GM21619 (cell line): ENCODE measurements around the gene ITGB6.
"Not testable (repeated sequence)": the region's sequence is repeated elsewhere in the genome, so short reads cannot be mapped to it uniquely, and the experiment has no call there.

Source experiments
- ATAC-seq: cut with Tn5 transposase; IDR thresholded peaks from one replicate; pipeline ENCODE4 v1.9.1; 2021; ENCODE audit not compliant: unreplicated experiment

The ITGB6 gene

DNA sequence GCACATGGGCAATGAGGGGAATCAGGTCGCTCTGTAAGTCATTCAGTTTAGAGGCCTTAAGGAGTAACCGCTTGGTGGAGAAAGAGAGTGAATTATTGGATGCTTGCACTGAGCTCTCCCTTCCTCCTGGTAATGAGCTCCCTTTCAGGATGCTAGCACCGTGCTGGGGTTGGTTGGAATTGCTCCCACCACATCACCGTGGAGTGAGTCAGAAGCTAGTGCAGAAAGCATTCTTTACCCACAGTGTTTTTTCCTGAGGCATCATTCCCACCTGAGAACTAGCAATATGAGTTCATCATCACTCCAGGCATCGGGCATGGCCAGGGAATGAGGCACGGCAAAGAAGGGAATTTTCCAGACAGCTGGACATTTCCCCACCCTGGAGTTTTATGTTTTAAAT lies 57.6 kb downstream of the ITGB6 start:
- ATAC-seq, result no peak

DNA sequence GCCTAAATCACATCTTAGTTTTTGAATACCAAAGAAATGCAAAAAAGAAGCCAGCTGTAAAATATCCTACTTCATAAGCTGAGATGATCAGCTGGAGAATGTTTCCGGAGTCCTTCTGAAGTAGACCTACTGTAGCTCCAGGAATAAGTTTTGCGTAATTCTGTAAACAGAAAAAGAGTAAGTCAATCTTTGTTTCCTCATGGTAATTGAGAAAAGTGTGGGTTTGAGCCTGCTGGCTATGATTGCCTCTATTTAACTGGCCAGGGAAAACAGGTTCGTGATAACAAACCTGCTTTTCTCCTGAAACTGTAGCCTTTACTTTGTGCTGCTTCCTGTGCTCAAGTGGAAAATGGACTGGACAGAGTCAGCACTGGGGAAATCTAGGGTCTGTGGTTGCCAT lies 58.2 kb downstream of the ITGB6 start:
- ATAC-seq, result no peak

GRCh38 chr2:160141419-160141818 lies 58.7 kb downstream of the ITGB6 start:
- ATAC-seq, result no peak

- ATAC-seq, result no peak
Observed at GRCh38 chr2:160140471-160140870, 59.6 kb downstream of the ITGB6 start.

DNA sequence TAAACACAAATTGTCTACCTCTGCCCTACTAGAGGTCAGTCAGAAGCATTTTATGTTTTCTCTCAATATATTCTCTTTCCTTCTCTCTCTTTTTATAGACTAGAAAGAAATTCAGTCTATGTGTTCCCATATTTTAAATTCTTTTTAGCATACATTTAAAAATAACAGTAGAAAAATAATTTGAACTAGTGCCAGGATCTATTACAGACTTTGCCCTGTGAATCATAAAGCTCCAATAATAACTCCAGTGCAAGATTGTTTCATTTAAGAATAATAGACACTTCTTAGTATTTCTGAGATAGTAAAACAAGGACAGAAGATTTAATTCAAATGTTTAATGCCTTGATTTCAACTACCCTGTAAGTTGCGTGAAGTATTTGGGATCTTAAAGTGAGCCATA lies 60.1 kb downstream of the ITGB6 start:
- no peak for ATAC-seq

- no peak for ATAC-seq
Observed at GRCh38 chr2:160139350-160139749, 60.7 kb downstream of the ITGB6 start.

GRCh38 chr2:160138406-160138805 lies 61.7 kb downstream of the ITGB6 start:
- ATAC-seq, result no peak

DNA sequence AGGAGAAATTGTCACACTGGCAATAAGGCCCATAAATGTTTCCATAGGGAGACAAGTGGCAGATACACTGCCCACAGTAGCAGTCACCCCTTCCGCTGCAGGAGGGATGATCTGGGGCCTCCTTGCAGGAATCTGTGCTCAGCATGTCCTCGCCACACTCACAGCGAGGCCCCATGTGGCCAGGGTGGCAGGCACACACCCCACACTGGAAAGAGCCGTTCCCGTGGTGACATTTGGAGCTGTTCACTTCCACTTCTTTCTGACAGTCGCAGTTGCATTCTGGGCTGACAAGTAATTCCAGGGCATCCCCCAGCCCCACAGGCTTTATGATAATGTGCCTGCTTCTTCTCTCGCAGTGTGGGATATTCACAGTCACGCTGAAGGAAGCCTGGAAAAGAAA lies 62.6 kb downstream of the ITGB6 start:
- ATAC-seq, result no peak

- ATAC-seq, result no peak
Observed at GRCh38 chr2:160132761-160133160, 67.3 kb downstream of the ITGB6 start.

GRCh38 chr2:160126756-160127155 lies 73.3 kb downstream of the ITGB6 start:
- no peak for ATAC-seq

GRCh38 chr2:160126315-160126714 lies 73.8 kb downstream of the ITGB6 start:
- ATAC-seq, result no peak

- ATAC-seq, result no peak
Observed at GRCh38 chr2:160125828-160126227, 74.2 kb downstream of the ITGB6 start.

DNA sequence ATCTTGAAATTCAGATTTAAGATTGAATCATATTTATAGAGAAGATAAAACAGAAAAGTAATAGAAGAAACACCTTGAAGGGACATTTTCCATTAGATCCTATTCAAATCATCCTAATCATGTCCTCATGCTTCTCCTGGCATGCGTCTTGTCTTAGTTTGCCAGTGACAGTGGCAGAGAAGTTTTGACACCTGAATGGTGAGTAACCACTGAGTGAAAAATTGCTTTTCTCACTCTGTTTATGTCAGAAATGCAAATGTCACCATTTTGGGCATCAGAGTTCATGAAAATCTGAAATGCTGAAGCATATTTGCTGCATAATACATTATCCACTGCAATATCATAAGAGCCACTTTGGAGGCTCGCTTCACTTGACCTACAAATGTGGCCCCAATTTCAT lies 74.7 kb downstream of the ITGB6 start:
- ATAC-seq, result no peak

- ATAC-seq, result no peak
Observed at GRCh38 chr2:160124571-160124970, 75.5 kb downstream of the ITGB6 start.

- ATAC-seq, result not testable (repeated sequence)
Observed at GRCh38 chr2:160114721-160115120, 85.4 kb downstream of the ITGB6 start.

DNA sequence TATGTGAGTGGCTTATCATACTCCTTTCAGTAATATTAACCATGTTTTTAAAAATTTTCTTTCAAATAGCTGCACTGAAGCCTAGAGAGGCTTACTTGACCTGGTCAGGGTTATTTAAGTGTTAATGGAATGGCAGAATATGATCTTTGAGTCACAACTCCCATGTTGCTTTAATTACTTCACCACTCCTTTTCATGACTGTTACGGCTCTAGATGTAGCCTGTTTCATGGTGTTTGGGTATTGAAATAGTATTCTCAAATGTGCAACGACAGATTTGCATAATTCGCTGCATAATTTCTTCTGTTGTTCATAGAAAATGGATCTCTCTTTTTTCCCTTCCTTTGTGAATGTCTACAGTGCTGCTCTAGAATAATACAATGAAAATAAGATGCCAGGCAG lies 86.1 kb downstream of the ITGB6 start:
- no peak for ATAC-seq

- peak; percentile 66 for ATAC-seq
Observed at GRCh38 chr2:160111951-160112798, 87.9 kb downstream of the ITGB6 start.

- ATAC-seq, result no peak
Observed at GRCh38 chr2:160110674-160111239, 89.3 kb downstream of the ITGB6 start.

- peak; percentile 73 for ATAC-seq
Observed at GRCh38 chr2:160109939-160110673, 90.0 kb downstream of the ITGB6 start.

- ATAC-seq, result no peak
Observed at GRCh38 chr2:160109243-160109642, 90.8 kb downstream of the ITGB6 start.

DNA sequence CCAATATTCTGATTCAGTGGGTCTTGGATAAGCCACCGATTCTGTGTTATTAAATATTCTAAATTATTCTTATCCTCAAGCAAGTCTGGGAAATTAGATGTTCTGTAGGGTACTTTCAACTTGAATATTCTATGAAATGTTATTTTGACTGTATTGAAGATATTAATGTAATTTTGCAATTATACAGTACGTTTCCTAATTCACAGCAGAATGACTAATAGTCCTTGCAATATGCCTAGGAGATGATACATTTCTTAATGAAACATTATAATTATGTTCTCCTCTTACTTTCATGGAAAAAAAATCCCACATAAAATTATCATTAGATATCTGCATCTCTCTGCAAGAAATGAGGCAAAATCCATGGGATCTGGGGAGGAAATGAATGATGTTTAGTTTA lies 91.4 kb downstream of the ITGB6 start:
- ATAC-seq, result no peak

DNA sequence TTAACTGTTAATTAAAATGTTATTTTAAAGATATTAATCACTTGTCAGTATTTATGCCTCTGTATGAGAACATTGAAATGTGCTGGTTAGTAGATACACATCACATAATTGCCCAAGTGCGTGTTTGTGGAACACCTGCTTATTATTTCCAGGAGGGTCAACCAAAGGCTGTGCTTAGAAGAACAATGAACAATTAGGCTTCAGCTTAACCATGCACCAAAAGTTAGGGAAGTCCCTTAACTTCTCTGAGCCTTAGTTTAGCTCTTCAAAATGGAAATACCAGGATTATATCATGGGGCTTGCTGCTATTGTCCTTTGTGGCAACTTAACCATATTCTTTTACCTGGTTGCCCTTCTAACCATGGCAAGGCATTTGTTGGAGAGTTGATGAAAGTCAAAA lies 94.7 kb downstream of the ITGB6 start:
- ATAC-seq, result no peak
